GDM1 (cell line): Measurements from ENCODE around the gene ALG3.
"Not testable (repeated sequence)": the region's sequence is repeated elsewhere in the genome, so short reads cannot be mapped to it uniquely, and the experiment has no call there.

ENCODE experiments used
- DNase-seq: peaks from one replicate; lab custom pipeline; 2025; lab: John Stamatoyannopoulos, UW

Gene ALG3

GRCh38 chr3:184248454-184249411 is at the start of gene ALG3:
ALG3 (minus strand) TSS chr3:184248962; CDS start chr3:184248940, 22 bp downstream.
- DNase-seq = peak; percentile 74

- DNase-seq = no peak
These were observed 47.9 kb upstream of the ALG3 start for GRCh38 chr3:184296616-184297015.

GRCh38 chr3:184295771-184296170 is 47.0 kb upstream of the ALG3 start:
- no peak for DNase-seq

GRCh38 chr3:184291738-184292445 is 43.1 kb upstream of the ALG3 start:
- no peak for DNase-seq

GRCh38 chr3:184291044-184291737 is 42.4 kb upstream of the ALG3 start:
- DNase-seq = no peak

GRCh38 chr3:184290331-184290730 is 41.6 kb upstream of the ALG3 start:
- no peak for DNase-seq

- peak; percentile 33 for DNase-seq
These were observed 40.7 kb upstream of the ALG3 start for GRCh38 chr3:184289426-184289938.

- no peak for DNase-seq
These were observed 35.9 kb upstream of the ALG3 start for GRCh38 chr3:184284696-184285095.

- DNase-seq = no peak
These were observed 34.9 kb upstream of the ALG3 start for GRCh38 chr3:184283681-184284080.

GRCh38 chr3:184282941-184283340 is 34.2 kb upstream of the ALG3 start:
- DNase-seq = no peak

- no peak for DNase-seq
These were observed 28.6 kb upstream of the ALG3 start for GRCh38 chr3:184277366-184277765.

GRCh38 chr3:184275961-184276910 is 27.5 kb upstream of the ALG3 start, which contains the start of gene ECE2:
ECE2 (plus strand) TSS chr3:184276022; CDS start chr3:184276154, 132 bp downstream.
- DNase-seq = no peak

GRCh38 chr3:184275381-184275701 is 26.6 kb upstream of the ALG3 start:
- DNase-seq = no peak

GRCh38 chr3:184272269-184272668 is 23.5 kb upstream of the ALG3 start:
- DNase-seq = no peak

- not testable (repeated sequence) for DNase-seq
These were observed 18.5 kb upstream of the ALG3 start for GRCh38 chr3:184267249-184267648.

- DNase-seq = no peak
These were observed 14.0 kb upstream of the ALG3 start for GRCh38 chr3:184262764-184263179.

- DNase-seq = no peak
These were observed 13.3 kb upstream of the ALG3 start for GRCh38 chr3:184261854-184262763.

GRCh38 chr3:184261270-184261853 is 12.6 kb upstream of the ALG3 start, which contains the start of gene CAMK2N2:
CAMK2N2 (minus strand) TSS chr3:184261553; CDS start chr3:184261285, 268 bp downstream.
- no peak for DNase-seq

GRCh38 chr3:184260724-184261269 is 12.0 kb upstream of the ALG3 start:
- DNase-seq = no peak
